SK-N-SH (cell line): Measurements from ENCODE around the gene PIGK.

Experiments used
- EP300 ChIP-seq, 2 experiments: IDR thresholded peaks; 2 replicates each; pipeline versions ENCODE4 v1.4.0 to v1.6.1; 2012; ENCODE audit warnings: borderline replicate concordance in 1 of 2, low read depth in 1 of 2, low read length in 1 of 2
- FOXJ3 ChIP-seq: sonication (generic); formaldehyde crosslinking; IDR thresholded peaks from 2 replicates; pipeline ENCODE4 v1.5.1; 2020; ENCODE audit warnings: mild to moderate bottlenecking, missing genetic modification reagents
- NRF1 ChIP-seq: IDR thresholded peaks from 2 replicates; pipeline ENCODE4 v1.6.1; 2012; ENCODE audit warnings: low read depth, mild to moderate bottlenecking, low read length
- SIN3A ChIP-seq: IDR thresholded peaks from 2 replicates; pipeline ENCODE4 v1.6.1; 2012; ENCODE audit warnings: low read depth, mild to moderate bottlenecking, low read length, moderate library complexity, borderline replicate concordance
- TF ChIP-seq, protein P1 (sequence below): fragments of 150-350 bp; IDR thresholded peaks from 2 replicates; pipeline ENCODE4 v1.6.1; 2017; ENCODE audit warnings: antibody characterized with exemption, low read length, low read depth, borderline replicate concordance
- TF ChIP-seq, protein P2 (sequence below): fragments of 200-600 bp; sonication (generic); IDR thresholded peaks from 2 replicates; pipeline ENCODE4 v1.6.1; 2017; ENCODE audit warnings: antibody characterized with exemption, mild to moderate bottlenecking, moderate library complexity

DNA sequence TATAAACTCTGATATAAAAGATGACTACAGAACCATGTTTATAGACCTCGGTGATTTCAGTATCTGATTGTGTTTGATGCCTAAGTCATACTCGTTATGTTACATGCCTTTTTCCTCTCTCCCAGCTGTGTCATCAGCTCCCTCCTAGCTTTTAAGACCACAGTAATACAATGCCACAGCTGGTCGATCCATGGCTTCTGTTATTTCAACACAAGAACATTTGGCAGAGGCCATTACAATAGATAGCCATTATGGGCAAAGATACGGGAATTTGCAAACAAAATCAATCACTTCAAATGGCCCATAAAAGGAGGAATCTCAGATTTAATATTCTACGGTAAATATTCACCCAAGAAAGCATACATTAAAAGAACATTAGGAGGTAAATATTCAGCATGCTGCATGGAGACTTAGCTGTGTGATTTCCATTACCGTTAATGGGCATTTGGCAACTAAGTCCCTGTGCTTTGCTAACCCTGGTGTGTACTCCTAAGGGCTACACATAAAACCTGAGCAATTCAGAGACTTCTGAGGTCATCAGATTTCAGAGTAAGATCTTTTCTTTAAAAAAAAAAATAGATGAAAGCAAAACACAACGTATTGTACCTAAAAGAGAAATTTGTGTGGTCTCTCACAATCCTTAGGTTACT lies 153.4 kb downstream of the PIGK start:
- TF ChIP-seq, protein P1, sequence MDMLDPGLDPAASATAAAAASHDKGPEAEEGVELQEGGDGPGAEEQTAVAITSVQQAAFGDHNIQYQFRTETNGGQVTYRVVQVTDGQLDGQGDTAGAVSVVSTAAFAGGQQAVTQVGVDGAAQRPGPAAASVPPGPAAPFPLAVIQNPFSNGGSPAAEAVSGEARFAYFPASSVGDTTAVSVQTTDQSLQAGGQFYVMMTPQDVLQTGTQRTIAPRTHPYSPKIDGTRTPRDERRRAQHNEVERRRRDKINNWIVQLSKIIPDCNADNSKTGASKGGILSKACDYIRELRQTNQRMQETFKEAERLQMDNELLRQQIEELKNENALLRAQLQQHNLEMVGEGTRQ, result no peak
- TF ChIP-seq EP300 (IDR thresholded peaks at IDR 0.05; ENCODE audit: borderline replicate concordance in 1 of 2, low read depth in 1 of 2, low read length in 1 of 2) (no peak), SIN3A (no peak), NRF1 (no peak), FOXJ3 (CRISPR knock-in tag) (no peak)
- TF ChIP-seq, protein P2, sequence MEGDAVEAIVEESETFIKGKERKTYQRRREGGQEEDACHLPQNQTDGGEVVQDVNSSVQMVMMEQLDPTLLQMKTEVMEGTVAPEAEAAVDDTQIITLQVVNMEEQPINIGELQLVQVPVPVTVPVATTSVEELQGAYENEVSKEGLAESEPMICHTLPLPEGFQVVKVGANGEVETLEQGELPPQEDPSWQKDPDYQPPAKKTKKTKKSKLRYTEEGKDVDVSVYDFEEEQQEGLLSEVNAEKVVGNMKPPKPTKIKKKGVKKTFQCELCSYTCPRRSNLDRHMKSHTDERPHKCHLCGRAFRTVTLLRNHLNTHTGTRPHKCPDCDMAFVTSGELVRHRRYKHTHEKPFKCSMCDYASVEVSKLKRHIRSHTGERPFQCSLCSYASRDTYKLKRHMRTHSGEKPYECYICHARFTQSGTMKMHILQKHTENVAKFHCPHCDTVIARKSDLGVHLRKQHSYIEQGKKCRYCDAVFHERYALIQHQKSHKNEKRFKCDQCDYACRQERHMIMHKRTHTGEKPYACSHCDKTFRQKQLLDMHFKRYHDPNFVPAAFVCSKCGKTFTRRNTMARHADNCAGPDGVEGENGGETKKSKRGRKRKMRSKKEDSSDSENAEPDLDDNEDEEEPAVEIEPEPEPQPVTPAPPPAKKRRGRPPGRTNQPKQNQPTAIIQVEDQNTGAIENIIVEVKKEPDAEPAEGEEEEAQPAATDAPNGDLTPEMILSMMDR, result no peak
